ENCODE results near the gene NXPE2. TPM values are rescaled to one million over a fixed set of nuclear protein-coding genes. Genes with fewer than 3 reads are reported as not detected.
"Not testable (repeated sequence)": the region's sequence is repeated elsewhere in the genome, so short reads cannot be mapped to it uniquely, and the experiment has no call there.

NXPE2 gene
- not detected in 2 replicates for total RNA-seq (ENCODE audit: low replicate concordance)

GRCh38 chr11:114678125-114679036 lies at the start of gene NXPE2:
NXPE2 (plus strand) TSS chr11:114678527; CDS start chr11:114678576, 49 bp downstream.
- Histone ChIP-seq H3K4me1 (no peaks in the 10 kb centered on the region), H3K9ac (no peak within 1 kb of the TSS), H3K27me3 (no peaks in the 10 kb centered on the region), H2AFZ (replicated peaks) (no peak within 1 kb of the TSS), H3K79me2 (ENCODE audit: low read depth) (no peaks in the 10 kb centered on the region), H3F3A (ENCODE audit: low read depth) (no peaks in the 10 kb centered on the region), H3K36me3 (no peaks in the 10 kb centered on the region), H3K4me2 (no peak within 1 kb of the TSS), H3K9me3 (ENCODE audit: low read depth) (peaks cover 15% of the 10 kb centered on the region), H4K20me1 (ENCODE audit: low read depth) (no peaks in the 10 kb centered on the region), H3K27ac (no peak within 1 kb of the TSS), H3K4me3 (no peak within 1 kb of the TSS)
- DNase-seq (ENCODE audit: low spot score): no peak
- Mint-ChIP-seq H3K4me3 (no peak within 1 kb of the TSS), H3K27me3 (ENCODE audit: insufficient read depth, low read depth) (peaks cover 4% of the 10 kb centered on the region), H3K4me1 (no peaks in the 10 kb centered on the region), H3K36me3 (no peaks in the 10 kb centered on the region), H3K9me3 (peaks cover 8% of the 10 kb centered on the region), H3K27ac (no peak within 1 kb of the TSS)
- TF ChIP-seq EZH2 (IDR thresholded peaks at IDR 0.05) (no peak), EZH2phosphoT487 (IDR thresholded peaks at IDR 0.05) (no peak)
- TF ChIP-seq, protein P1, sequence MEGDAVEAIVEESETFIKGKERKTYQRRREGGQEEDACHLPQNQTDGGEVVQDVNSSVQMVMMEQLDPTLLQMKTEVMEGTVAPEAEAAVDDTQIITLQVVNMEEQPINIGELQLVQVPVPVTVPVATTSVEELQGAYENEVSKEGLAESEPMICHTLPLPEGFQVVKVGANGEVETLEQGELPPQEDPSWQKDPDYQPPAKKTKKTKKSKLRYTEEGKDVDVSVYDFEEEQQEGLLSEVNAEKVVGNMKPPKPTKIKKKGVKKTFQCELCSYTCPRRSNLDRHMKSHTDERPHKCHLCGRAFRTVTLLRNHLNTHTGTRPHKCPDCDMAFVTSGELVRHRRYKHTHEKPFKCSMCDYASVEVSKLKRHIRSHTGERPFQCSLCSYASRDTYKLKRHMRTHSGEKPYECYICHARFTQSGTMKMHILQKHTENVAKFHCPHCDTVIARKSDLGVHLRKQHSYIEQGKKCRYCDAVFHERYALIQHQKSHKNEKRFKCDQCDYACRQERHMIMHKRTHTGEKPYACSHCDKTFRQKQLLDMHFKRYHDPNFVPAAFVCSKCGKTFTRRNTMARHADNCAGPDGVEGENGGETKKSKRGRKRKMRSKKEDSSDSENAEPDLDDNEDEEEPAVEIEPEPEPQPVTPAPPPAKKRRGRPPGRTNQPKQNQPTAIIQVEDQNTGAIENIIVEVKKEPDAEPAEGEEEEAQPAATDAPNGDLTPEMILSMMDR (IDR thresholded peaks at IDR 0.05): no peak

DNA sequence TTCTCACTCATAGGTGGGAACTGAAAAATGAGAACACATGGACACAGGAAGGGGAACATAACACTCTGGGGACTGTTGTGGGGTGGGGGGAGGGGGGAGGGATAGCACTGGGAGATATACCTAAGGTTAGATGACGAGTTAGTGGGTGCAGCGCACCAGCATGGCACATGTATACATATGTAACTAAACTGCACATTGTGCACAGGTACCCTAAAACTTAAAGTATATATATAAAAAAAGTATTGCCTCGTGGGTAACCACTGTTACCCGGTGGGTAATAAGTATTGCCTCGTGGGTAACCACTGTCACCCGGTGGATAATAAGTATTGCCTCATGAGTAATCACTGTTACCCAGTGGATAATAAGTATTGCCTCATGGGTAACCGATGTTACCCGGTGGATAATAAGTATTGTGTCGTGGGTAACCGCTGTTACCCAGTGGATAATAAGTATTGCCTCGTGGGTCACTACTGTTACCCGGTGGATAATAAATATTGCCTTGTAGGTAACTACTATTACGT lies 46.8 kb upstream of the NXPE2 start:
- not testable (repeated sequence) for DNase-seq (ENCODE audit: low spot score); H3K9ac ChIP-seq; H3K36me3 Mint-ChIP-seq

GRCh38 chr11:114639440-114639839 lies 38.9 kb upstream of the NXPE2 start:
- not testable (repeated sequence) for H3K36me3 Mint-ChIP-seq; H3K4me3 ChIP-seq; H3K4me1 Mint-ChIP-seq; H3K9me3 Mint-ChIP-seq; H3K9ac ChIP-seq; H3K36me3 ChIP-seq; H3K79me2 ChIP-seq (ENCODE audit: low read depth); DNase-seq (ENCODE audit: low spot score); H3F3A ChIP-seq (ENCODE audit: low read depth); H3K9me3 ChIP-seq (ENCODE audit: low read depth); H3K27ac ChIP-seq; H3K27ac Mint-ChIP-seq; H2AFZ ChIP-seq (replicated peaks); H3K4me3 Mint-ChIP-seq; H3K4me2 ChIP-seq; H3K27me3 Mint-ChIP-seq (ENCODE audit: insufficient read depth, low read depth); H4K20me1 ChIP-seq (ENCODE audit: low read depth); H3K27me3 ChIP-seq; H3K4me1 ChIP-seq

More for the DNA sequence above, 46.8 kb upstream of the NXPE2 start:
- not testable (repeated sequence) for H3K36me3 ChIP-seq; H3K4me3 ChIP-seq; H3K9me3 Mint-ChIP-seq; H2AFZ ChIP-seq (replicated peaks); H3K4me3 Mint-ChIP-seq; H3K9me3 ChIP-seq (ENCODE audit: low read depth); H3K27ac ChIP-seq; H3K79me2 ChIP-seq (ENCODE audit: low read depth); H3K4me1 ChIP-seq; H3K4me1 Mint-ChIP-seq; H3K27me3 Mint-ChIP-seq (ENCODE audit: insufficient read depth, low read depth); H4K20me1 ChIP-seq (ENCODE audit: low read depth); H3K27me3 ChIP-seq; H3K27ac Mint-ChIP-seq; H3K4me2 ChIP-seq
- H3F3A ChIP-seq (ENCODE audit: low read depth): peaks cover 16% of the 10 kb centered on the region

- no peaks in the 10 kb centered on the region for H3K36me3 ChIP-seq
- TF ChIP-seq, protein P1 (IDR thresholded peaks at IDR 0.05): no peak
- no peak for TF ChIP-seq EZH2 (IDR thresholded peaks at IDR 0.05)
- no peak for TF ChIP-seq EZH2phosphoT487 (IDR thresholded peaks at IDR 0.05)
- H3K4me1 Mint-ChIP-seq: no peaks in the 10 kb centered on the region
These were observed 27.7 kb upstream of the NXPE2 start for GRCh38 chr11:114650661-114651060.

More at GRCh38 chr11:114650661-114651060, 27.7 kb upstream of the NXPE2 start:
- peaks cover 2% of the 10 kb centered on the region for H3K27me3 Mint-ChIP-seq (ENCODE audit: insufficient read depth, low read depth)
- H2AFZ ChIP-seq (replicated peaks): no peak overlapping the region
- no peak overlapping the region for H3K4me2 ChIP-seq
- DNase-seq (ENCODE audit: low spot score): no peak
- H3K27me3 ChIP-seq: no peaks in the 10 kb centered on the region
- H3K4me1 ChIP-seq: no peaks in the 10 kb centered on the region
- H3K27ac ChIP-seq: no peak overlapping the region
- H3K9me3 Mint-ChIP-seq: no peaks in the 10 kb centered on the region
- H3K79me2 ChIP-seq (ENCODE audit: low read depth): no peaks in the 10 kb centered on the region
- H3K36me3 Mint-ChIP-seq: no peaks in the 10 kb centered on the region
- no peaks in the 10 kb centered on the region for H3F3A ChIP-seq (ENCODE audit: low read depth)
- no peak overlapping the region for H3K4me3 ChIP-seq
- no peak overlapping the region for H3K9ac ChIP-seq
- H3K27ac Mint-ChIP-seq: no peak overlapping the region
- H4K20me1 ChIP-seq (ENCODE audit: low read depth): no peaks in the 10 kb centered on the region
- no peaks in the 10 kb centered on the region for H3K9me3 ChIP-seq (ENCODE audit: low read depth)
- H3K4me3 Mint-ChIP-seq: no peak overlapping the region
